HFF-Myc (cell line): ENCODE data around the gene FUT2.

Source experiments
- DNase-seq: peaks from one replicate; pipeline ENCODE4 v3.0.0-alpha.2; 2011; ENCODE audit warnings: low read depth; ENCODE audit errors: extremely low read depth
- H3K4me3 ChIP-seq: replicated peaks from 2 replicates; pipeline ENCODE4 v1.5.1; 2011; ENCODE audit warnings: low read depth, mild to moderate bottlenecking, control low read depth, low read length
- TF ChIP-seq, protein P1 (sequence below): IDR thresholded peaks from 2 replicates; pipeline ENCODE4 v1.5.1; 2012; ENCODE audit warnings: mild to moderate bottlenecking, low read depth, low read length, control low read depth; ENCODE audit errors: missing control alignments

FUT2 gene

DNA sequence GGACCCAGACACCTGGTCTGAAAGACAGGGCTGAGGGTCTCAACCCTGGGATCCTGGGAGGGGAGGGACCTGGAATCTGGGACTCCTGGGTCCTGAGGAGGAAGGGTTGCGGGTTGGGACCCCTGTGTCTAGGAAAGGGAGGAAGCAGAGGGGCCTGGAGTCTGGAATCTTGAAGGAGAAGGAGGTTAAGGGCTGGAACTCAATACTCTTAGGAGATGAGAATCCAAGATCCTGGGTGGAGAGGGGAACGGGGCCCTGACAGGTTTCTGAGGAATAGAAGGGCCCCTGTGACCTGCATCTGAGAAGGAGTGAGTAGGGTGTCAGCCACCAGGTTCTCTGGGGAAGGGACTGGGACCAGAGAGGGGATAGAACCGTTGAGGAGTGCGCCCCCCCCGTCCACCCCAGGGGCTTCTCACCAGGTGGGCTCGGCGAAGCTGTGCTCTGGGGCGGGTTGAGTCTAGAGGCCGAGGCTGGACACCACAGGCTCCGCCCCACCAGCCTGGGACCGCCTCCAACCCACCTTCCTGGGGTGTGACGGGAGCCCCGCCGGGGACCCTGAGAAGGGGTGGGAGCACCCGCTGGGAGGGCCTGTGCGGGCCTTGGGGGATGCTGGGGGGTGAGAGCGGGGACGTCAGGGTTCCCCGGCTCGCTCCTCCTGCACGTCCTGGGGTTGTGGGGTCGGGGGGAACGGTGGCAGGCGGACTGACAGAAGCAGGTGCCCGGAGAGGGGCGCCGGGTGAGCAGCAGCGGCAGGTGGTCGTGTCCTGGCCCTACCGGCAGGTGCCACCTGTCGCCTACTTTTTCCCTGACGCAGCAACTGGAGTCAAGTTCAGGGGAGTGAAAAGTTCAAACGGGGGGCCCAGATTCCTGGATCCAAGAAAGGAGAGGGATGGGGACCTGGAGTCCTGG lies 23.7 kb downstream of the FUT2 start, which contains the start of gene MAMSTR:
TSS of gene MAMSTR (minus strand) at position 463 of the 909 bp plus-strand sequence. CDS start 694 bp downstream, outside the sequence.
- TF ChIP-seq, protein P1, sequence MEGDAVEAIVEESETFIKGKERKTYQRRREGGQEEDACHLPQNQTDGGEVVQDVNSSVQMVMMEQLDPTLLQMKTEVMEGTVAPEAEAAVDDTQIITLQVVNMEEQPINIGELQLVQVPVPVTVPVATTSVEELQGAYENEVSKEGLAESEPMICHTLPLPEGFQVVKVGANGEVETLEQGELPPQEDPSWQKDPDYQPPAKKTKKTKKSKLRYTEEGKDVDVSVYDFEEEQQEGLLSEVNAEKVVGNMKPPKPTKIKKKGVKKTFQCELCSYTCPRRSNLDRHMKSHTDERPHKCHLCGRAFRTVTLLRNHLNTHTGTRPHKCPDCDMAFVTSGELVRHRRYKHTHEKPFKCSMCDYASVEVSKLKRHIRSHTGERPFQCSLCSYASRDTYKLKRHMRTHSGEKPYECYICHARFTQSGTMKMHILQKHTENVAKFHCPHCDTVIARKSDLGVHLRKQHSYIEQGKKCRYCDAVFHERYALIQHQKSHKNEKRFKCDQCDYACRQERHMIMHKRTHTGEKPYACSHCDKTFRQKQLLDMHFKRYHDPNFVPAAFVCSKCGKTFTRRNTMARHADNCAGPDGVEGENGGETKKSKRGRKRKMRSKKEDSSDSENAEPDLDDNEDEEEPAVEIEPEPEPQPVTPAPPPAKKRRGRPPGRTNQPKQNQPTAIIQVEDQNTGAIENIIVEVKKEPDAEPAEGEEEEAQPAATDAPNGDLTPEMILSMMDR: no peak
- no peak for DNase-seq

DNA sequence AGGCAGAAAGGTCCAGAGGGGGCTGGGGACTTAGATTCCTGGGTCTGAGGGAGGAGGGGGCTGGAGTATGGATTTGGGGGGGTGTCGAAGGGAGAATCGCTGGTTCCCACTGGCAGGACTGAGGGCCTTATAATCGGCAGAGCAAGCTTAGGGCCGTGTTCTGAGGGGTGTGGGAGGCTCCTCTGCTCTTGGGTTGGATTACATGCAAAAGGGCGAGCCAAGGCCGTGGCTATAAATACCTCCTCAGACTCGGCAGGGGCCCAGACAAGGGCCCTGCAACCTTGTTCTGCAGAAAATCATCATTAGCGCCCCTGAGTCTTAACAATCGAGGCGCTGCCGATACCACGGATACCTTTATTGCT lies 24.5 kb downstream of the FUT2 start:
- no peak for DNase-seq
- peak overlapping the region; percentile 56 for H3K4me3 ChIP-seq
- TF ChIP-seq, protein P1: no peak

More for the DNA sequence above, 23.7 kb downstream of the FUT2 start, which contains the start of gene MAMSTR:
- H3K4me3 ChIP-seq: peak within 1 kb of the TSS; percentile 56

DNA sequence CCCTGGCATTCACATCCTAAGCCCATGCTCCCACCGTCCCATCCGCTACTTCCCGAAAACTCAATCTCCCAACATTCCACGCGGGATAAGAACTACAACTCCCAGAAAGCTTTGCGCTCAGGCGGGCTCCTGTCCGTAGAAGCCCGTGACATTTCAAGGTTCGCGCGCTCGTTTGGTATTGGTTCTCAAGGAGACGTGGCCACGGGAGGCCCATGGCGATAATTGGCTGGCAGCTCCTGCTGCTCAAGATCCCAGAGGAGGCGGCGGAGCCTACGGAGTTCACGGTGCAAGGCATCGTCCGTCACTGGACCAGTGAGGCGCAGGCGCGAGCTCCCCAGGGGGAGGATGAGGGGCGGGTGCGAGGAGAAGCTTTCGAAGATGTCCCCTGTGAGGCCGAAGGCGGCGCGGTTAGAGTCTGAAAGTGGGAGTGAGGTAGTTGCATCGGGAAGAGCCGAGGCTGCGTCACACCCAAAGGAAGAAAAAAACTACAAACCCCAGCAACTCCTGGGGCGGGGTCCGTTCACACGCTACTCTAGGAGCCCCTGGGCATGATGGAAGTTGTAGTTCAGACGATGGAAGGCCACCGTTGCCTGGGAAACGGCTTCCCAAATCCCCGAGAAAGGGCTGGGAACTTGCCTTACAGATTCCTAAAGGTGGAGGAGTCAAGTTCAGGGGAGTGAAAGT lies 25.0 kb downstream of the FUT2 start:
- H3K4me3 ChIP-seq: peak overlapping the region; percentile 56
- TF ChIP-seq, protein P1: no peak
- DNase-seq: peak; percentile 97

DNA sequence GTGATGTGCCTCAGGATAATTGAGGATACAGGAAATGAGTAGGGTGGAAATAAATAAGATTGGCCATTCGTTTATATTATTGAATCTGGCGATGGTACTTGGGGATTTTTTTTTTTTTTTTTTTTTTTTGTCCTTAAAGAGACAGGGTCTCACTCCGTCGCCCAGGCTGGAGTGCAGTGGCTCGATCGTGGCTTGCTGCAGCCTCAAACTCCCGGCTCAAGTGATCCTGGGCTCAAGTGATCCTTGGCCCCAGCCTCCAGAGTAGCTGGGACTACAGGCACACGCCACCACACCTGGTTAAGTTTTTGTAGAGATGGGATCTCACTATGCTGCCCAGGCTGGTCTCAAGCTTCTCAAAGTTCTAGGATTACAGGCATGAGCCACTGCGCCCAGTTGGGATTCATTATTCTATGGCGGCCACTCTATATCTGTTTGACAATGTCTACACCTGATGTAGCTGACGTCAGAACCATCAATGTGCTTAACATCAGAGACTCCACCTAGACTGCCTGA lies 26.5 kb downstream of the FUT2 start:
- TF ChIP-seq, protein P1: no peak
- no peak for DNase-seq
- H3K4me3 ChIP-seq: no peak overlapping the region

DNA sequence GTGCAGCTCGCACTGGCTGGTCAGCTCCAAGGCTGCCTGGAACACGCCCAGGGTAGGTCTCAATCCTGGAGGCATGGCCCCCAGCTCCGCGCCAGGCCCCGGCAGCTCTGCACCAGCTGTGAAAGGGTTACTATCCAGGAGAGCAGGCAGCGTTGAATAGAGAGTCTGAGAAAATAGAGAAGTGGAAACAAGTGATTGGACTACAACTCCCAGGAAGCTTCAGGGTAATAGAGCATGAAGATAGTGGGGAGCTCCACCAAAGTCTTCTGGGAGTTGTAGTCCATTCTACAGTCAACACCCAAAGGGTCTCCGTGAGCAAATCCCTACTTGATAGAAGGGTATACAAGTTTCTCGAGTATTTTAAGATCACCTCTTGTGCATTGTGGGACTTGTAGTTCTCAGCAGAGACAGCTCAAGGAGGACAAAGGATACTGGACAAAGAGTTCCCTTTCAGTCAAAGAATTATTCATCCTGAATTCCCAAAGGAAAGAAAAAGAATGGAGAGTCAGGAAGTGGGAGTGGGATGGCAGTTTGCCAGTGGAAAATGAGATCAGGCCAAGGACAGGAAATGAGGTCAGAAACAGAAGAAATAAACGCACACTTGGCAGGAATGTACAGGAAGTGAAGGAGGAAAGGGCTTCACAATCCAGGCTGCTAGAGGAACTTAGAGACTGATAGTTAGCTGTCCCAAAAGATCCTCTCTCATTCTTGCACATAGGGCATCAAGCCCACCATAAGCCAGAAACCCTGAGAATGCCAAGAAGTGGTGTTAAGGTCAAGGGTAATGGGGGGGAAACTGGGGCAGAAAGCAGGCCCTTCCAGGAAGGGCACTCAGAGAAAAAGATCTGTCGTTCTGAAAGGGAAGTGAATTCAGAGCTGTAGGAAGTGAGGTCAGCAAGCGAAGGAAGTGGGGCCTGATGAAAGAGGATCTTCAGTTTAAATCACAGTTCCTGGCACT lies 29.3 kb downstream of the FUT2 start:
- TF ChIP-seq, protein P1: no peak
- peak; percentile 91 for DNase-seq
- H3K4me3 ChIP-seq: no peak overlapping the region

DNA sequence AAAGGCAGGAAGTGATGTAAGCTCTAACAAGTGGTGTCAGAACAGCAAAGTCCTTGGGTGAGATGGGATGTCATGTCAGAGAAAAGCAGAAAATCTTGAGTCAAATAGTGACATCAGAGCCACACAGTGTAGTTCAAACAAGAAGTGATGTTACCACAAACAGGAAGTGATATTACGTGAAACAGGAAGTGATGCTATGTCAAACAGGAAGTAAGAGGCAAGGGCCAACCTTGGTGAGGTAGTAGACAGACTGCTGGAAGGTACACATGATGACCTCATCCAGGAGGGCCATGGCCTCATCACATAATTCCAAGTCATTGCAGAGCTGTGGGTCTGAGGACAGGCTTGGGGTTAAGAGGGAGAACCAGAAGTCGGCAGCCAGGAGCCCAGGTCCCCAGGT lies 30.8 kb downstream of the FUT2 start:
- TF ChIP-seq, protein P1: no peak
- no peak for DNase-seq
- no peak overlapping the region for H3K4me3 ChIP-seq
